Measurements from ENCODE around the gene FAH. TPM values are rescaled to one million over a fixed set of nuclear protein-coding genes. Genes with fewer than 3 reads are reported as not detected.

Gene FAH
- total RNA-seq, 2 donors from 2014 or later, result 11.9 to 14.2 TPM

- TF ChIP-seq CTCF (conservative IDR thresholded peaks at IDR 0.05), result no peak
- H3K36me3 ChIP-seq (ENCODE audit: control insufficient read depth, insufficient read depth, low read length), result no peaks in the 10 kb centered on the region
- WGBS, 2 experiments (ENCODE audit: insufficient coverage in 1 of 2, insufficient read length in 1 of 2), result 100% methylated on average over 3 of the region's 4 CpGs; no CpG with 5 or more reads in 1 of the 2 experiments
- Mint-ChIP-seq H3K36me3 (ENCODE audit: low read depth) (no peaks in the 10 kb centered on the region), H3K4me3 (no peak overlapping the region), H3K27me3 (ENCODE audit: insufficient read depth) (no peaks in the 10 kb centered on the region), H3K27ac (no peak overlapping the region), H3K4me1 (peaks cover 34% of the 10 kb centered on the region), H3K9me3 (no peaks in the 10 kb centered on the region)
- no peak for DNase-seq
- no peak overlapping the region for H3K9ac ChIP-seq (ENCODE audit: extremely low read depth, low read length, poor library complexity, severe bottlenecking)
- no peaks in the 10 kb centered on the region for H3K9me3 ChIP-seq (ENCODE audit: control insufficient read depth, low read length)
- no peak overlapping the region for H3K4me3 ChIP-seq (ENCODE audit: low read length)
- H3K27me3 ChIP-seq (ENCODE audit: control insufficient read depth, insufficient read depth, low read length, poor library complexity, severe bottlenecking), result no peaks in the 10 kb centered on the region
- peaks cover 15% of the 10 kb centered on the region for H3K4me1 ChIP-seq (ENCODE audit: control insufficient read depth, insufficient read depth, low read length)
- H3K27ac ChIP-seq (ENCODE audit: low read depth, low read length), result no peak overlapping the region
Measured at GRCh38 chr15:80204231-80204630, 51.4 kb downstream of the FAH start.

- Histone ChIP-seq H3K27ac (ENCODE audit: low read depth, low read length) (no peak overlapping the region), H3K9me3 (ENCODE audit: control insufficient read depth, low read length) (peaks cover 3% of the 10 kb centered on the region), H3K36me3 (ENCODE audit: control insufficient read depth, insufficient read depth, low read length) (no peaks in the 10 kb centered on the region), H3K27me3 (ENCODE audit: control insufficient read depth, insufficient read depth, low read length, poor library complexity, severe bottlenecking) (no peaks in the 10 kb centered on the region), H3K4me1 (ENCODE audit: control insufficient read depth, insufficient read depth, low read length) (peaks cover 39% of the 10 kb centered on the region), H3K4me3 (ENCODE audit: low read length) (no peak overlapping the region), H3K9ac (ENCODE audit: extremely low read depth, low read length, poor library complexity, severe bottlenecking) (no peak overlapping the region)
- peaks cover under 1% of the 10 kb centered on the region for H3K9me3 Mint-ChIP-seq
- no peaks in the 10 kb centered on the region for H3K27me3 Mint-ChIP-seq (ENCODE audit: insufficient read depth)
- H3K4me3 Mint-ChIP-seq, result no peak overlapping the region
- no peaks in the 10 kb centered on the region for H3K36me3 Mint-ChIP-seq (ENCODE audit: low read depth)
- H3K27ac Mint-ChIP-seq, result no peak overlapping the region
- 80 to 83% methylated on average over 1 to 2 of the region's 3 CpGs for WGBS, 2 experiments (ENCODE audit: insufficient coverage in 1 of 2, insufficient read length in 1 of 2)
- TF ChIP-seq CTCF (conservative IDR thresholded peaks at IDR 0.05), result no peak
- H3K4me1 Mint-ChIP-seq, result peaks cover 58% of the 10 kb centered on the region
- DNase-seq, result no peak
Measured at GRCh38 chr15:80207887-80208286, 55.1 kb downstream of the FAH start.

- peaks cover 13% of the 10 kb centered on the region for H3K9me3 ChIP-seq (ENCODE audit: control insufficient read depth, low read length)
- H3K4me3 ChIP-seq (ENCODE audit: low read length), result no peak overlapping the region
- H3K9ac ChIP-seq (ENCODE audit: extremely low read depth, low read length, poor library complexity, severe bottlenecking), result no peak overlapping the region
- Mint-ChIP-seq H3K4me1 (peaks cover 58% of the 10 kb centered on the region), H3K27me3 (ENCODE audit: insufficient read depth) (no peaks in the 10 kb centered on the region), H3K36me3 (ENCODE audit: low read depth) (no peaks in the 10 kb centered on the region), H3K27ac (no peak overlapping the region), H3K4me3 (no peak overlapping the region), H3K9me3 (peaks cover 8% of the 10 kb centered on the region)
- no peaks in the 10 kb centered on the region for H3K27me3 ChIP-seq (ENCODE audit: control insufficient read depth, insufficient read depth, low read length, poor library complexity, severe bottlenecking)
- peak; percentile 54 for DNase-seq
- TF ChIP-seq CTCF (conservative IDR thresholded peaks at IDR 0.05), result no peak
- H3K27ac ChIP-seq (ENCODE audit: low read depth, low read length), result no peak overlapping the region
- no peaks in the 10 kb centered on the region for H3K36me3 ChIP-seq (ENCODE audit: control insufficient read depth, insufficient read depth, low read length)
- H3K4me1 ChIP-seq (ENCODE audit: control insufficient read depth, insufficient read depth, low read length), result peaks cover 39% of the 10 kb centered on the region
- WGBS, 2 experiments (ENCODE audit: insufficient coverage in 1 of 2, insufficient read length in 1 of 2), result 89 to 95% methylated on average over 7 to 11 of the region's 11 CpGs
Measured at GRCh38 chr15:80208758-80209734, 56.2 kb downstream of the FAH start.

All from endodermal cell (in vitro differentiated cells).